ENCODE measurements around the gene SARDH. TPM values are rescaled to one million over a fixed set of nuclear protein-coding genes. Genes with fewer than 3 reads are reported as not detected.

The SARDH gene
- total and polyA plus RNA-seq, 2 donors (not counting 1 experiment from before 2014, with no cell fraction given) = 0.03 to 0.07 TPM

DNA sequence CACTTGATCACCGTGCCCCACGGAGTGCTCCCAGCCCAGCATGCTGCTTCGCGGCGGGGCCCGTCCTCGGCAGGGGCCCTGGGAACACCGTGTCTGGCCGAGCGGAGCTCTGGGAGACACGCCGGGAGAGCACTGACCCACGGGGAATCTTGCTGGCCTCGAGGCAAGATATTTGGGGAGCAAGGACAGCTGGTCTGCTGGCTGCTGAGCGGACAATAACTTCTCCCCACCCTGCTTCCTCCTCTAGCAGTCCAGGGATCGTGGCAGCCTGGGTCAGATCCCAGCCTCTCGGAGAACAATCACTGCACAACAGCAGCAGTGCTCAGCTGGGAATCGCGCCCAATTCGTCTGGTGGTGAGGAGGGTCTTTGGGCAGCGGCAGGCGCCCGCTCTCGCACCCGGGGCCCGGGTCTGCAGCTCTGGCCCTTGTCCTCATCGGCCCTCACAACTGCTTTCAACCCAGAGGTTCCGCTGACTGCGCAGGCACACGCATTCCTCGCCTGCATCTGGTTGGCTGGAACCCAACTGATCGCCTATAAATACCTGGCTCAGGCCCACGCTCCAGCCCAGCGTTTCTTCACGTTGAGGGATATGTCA, 58.6 kb downstream of the SARDH start:
- no peak overlapping the region for H3K27ac Mint-ChIP-seq
- H3K4me3 Mint-ChIP-seq = no peak overlapping the region
- H3K4me1 Mint-ChIP-seq = peaks cover 7% of the 10 kb centered on the region
- Histone ChIP-seq H4K20me1 (ENCODE audit: control insufficient read depth, insufficient read depth, low read length, poor library complexity, severe bottlenecking) (no peaks in the 10 kb centered on the region), H3K4me2 (replicated peaks; ENCODE audit: low read depth, low read length, poor library complexity, severe bottlenecking) (no peak overlapping the region), H2AFZ (ENCODE audit: insufficient read depth, low read depth, low read length, poor library complexity, severe bottlenecking) (no peak overlapping the region), H3K9ac (ENCODE audit: low read length) (no peak overlapping the region), H3K9me3 (ENCODE audit: control extremely low read depth in 1 of 3, control insufficient read depth in 2 of 3, insufficient read depth in 1 of 3, low read length in 2 of 3) (no peaks in the 10 kb centered on the region), H3K27me3 (replicated peaks in 1 of 4; ENCODE audit: control extremely low read depth in 1 of 4, control insufficient read depth in 3 of 4, insufficient read depth in 4 of 4, low read length in 3 of 4) (no peaks in the 10 kb centered on the region), H3K79me2 (ENCODE audit: control insufficient read depth, insufficient read depth, low read length) (no peaks in the 10 kb centered on the region), H3K4me1 (ENCODE audit: control insufficient read depth in 2 of 2, insufficient read depth in 2 of 2, low read length in 2 of 2) (peaks cover 0 to 14% of the 10 kb centered on the region in 2 donors), H3K4me3 (ENCODE audit: control extremely low read depth in 1 of 5, extremely low read depth in 1 of 5, insufficient read depth in 1 of 5, low read depth in 2 of 5, low read length in 4 of 5) (no peak overlapping the region), H3K36me3 (replicated peaks in 1 of 2; ENCODE audit: control extremely low read depth in 1 of 2, control insufficient read depth in 1 of 2, extremely low read depth in 1 of 2, insufficient read depth in 2 of 2, low read length in 1 of 2) (no peaks in the 10 kb centered on the region), H3K27ac (ENCODE audit: low read length in 2 of 2) (no peak overlapping the region)
- no peaks in the 10 kb centered on the region for H3K9me3 Mint-ChIP-seq (ENCODE audit: insufficient read depth)
- TF ChIP-seq EZH2 (IDR thresholded peaks at IDR 0.05; ENCODE audit: borderline replicate concordance, insufficient read depth, low read depth, low read length, poor library complexity, severe bottlenecking) = no peak
- TF ChIP-seq, protein P1, sequence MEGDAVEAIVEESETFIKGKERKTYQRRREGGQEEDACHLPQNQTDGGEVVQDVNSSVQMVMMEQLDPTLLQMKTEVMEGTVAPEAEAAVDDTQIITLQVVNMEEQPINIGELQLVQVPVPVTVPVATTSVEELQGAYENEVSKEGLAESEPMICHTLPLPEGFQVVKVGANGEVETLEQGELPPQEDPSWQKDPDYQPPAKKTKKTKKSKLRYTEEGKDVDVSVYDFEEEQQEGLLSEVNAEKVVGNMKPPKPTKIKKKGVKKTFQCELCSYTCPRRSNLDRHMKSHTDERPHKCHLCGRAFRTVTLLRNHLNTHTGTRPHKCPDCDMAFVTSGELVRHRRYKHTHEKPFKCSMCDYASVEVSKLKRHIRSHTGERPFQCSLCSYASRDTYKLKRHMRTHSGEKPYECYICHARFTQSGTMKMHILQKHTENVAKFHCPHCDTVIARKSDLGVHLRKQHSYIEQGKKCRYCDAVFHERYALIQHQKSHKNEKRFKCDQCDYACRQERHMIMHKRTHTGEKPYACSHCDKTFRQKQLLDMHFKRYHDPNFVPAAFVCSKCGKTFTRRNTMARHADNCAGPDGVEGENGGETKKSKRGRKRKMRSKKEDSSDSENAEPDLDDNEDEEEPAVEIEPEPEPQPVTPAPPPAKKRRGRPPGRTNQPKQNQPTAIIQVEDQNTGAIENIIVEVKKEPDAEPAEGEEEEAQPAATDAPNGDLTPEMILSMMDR (IDR thresholded peaks at IDR 0.05) = no peak
- ATAC-seq (ENCODE audit: low read depth) (no peak), DNase-seq (no peak)
- CTCF ChIA-PET = no interaction called here
- POLR2A ChIA-PET = no interaction called here
- 97% methylated on average over 29 of the region's 35 CpGs for WGBS (ENCODE audit: insufficient coverage)
- intact Hi-C loops (cut with micrococcal nuclease) = no loop called here
- H3K27me3 Mint-ChIP-seq = peaks cover 2% of the 10 kb centered on the region

DNA sequence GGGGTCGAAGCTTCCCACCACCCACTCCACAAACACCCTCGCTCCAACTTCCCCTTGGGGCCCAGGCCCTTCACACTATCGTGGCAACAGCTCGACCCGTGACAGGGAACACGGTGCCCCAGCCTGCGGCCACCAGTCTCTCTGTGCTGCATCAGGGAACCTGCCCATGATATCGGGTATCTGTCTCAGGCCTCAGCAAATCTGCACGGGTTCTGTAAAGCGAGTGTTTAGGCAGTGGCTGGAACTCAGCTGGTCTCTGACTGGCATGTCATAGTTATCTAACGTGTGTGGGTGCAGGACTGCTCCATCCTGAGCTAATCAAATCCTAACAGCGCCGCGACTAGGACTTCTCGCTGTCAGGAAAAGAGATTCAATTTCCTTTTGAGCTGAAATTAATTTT, 59.1 kb downstream of the SARDH start:
- Histone ChIP-seq H3K9ac (ENCODE audit: low read length) (no peak overlapping the region), H3K79me2 (ENCODE audit: control insufficient read depth, insufficient read depth, low read length) (no peaks in the 10 kb centered on the region), H3K27ac (ENCODE audit: low read length in 2 of 2) (no peak overlapping the region), H3K27me3 (replicated peaks in 1 of 4; ENCODE audit: control extremely low read depth in 1 of 4, control insufficient read depth in 3 of 4, insufficient read depth in 4 of 4, low read length in 3 of 4) (no peaks in the 10 kb centered on the region), H3K4me3 (ENCODE audit: control extremely low read depth in 1 of 5, extremely low read depth in 1 of 5, insufficient read depth in 1 of 5, low read depth in 2 of 5, low read length in 4 of 5) (no peak overlapping the region), H3K4me1 (ENCODE audit: control insufficient read depth in 2 of 2, insufficient read depth in 2 of 2, low read length in 2 of 2) (peaks cover 0 to 13% of the 10 kb centered on the region in 2 donors), H3K36me3 (replicated peaks in 1 of 2; ENCODE audit: control extremely low read depth in 1 of 2, control insufficient read depth in 1 of 2, extremely low read depth in 1 of 2, insufficient read depth in 2 of 2, low read length in 1 of 2) (no peaks in the 10 kb centered on the region), H2AFZ (ENCODE audit: insufficient read depth, low read depth, low read length, poor library complexity, severe bottlenecking) (no peak overlapping the region), H3K4me2 (replicated peaks; ENCODE audit: low read depth, low read length, poor library complexity, severe bottlenecking) (no peak overlapping the region), H4K20me1 (ENCODE audit: control insufficient read depth, insufficient read depth, low read length, poor library complexity, severe bottlenecking) (no peaks in the 10 kb centered on the region), H3K9me3 (ENCODE audit: control extremely low read depth in 1 of 3, control insufficient read depth in 2 of 3, insufficient read depth in 1 of 3, low read length in 2 of 3) (no peaks in the 10 kb centered on the region)
- Mint-ChIP-seq H3K4me3 (no peak overlapping the region), H3K27me3 (peaks cover 4% of the 10 kb centered on the region), H3K27ac (no peak overlapping the region), H3K4me1 (peaks cover 7% of the 10 kb centered on the region), H3K9me3 (ENCODE audit: insufficient read depth) (no peaks in the 10 kb centered on the region)
- no peak for DNase-seq
- no peak for TF ChIP-seq EZH2 (IDR thresholded peaks at IDR 0.05; ENCODE audit: borderline replicate concordance, insufficient read depth, low read depth, low read length, poor library complexity, severe bottlenecking)
- TF ChIP-seq, protein P1 (IDR thresholded peaks at IDR 0.05) = no peak
- WGBS (ENCODE audit: insufficient coverage) = 86% methylated on average over 15 of the region's 15 CpGs
- CTCF ChIA-PET = no interaction called here
- POLR2A ChIA-PET = no interaction called here
- ATAC-seq (ENCODE audit: low read depth) = no peak
- intact Hi-C loops (cut with micrococcal nuclease) = no loop called here
